Non-pigmented ciliary epithelial cell (primary cell): Measurements from ENCODE around the gene P2RY8.
"Not testable (repeated sequence)": the region's sequence is repeated elsewhere in the genome, so short reads cannot be mapped to it uniquely, and the experiment has no call there.

Experiments used
- DNase-seq: peaks from one replicate; pipeline ENCODE4 v3.0.0-alpha.2; 2010; ENCODE audit warnings: low read depth

The P2RY8 gene

GRCh38 chrX:1518512-1518911, 18.5 kb downstream of the P2RY8 start:
- no peak for DNase-seq

GRCh38 chrX:1516596-1517104, 20.3 kb downstream of the P2RY8 start:
- DNase-seq = no peak

GRCh38 chrX:1511829-1512228, 25.2 kb downstream of the P2RY8 start:
- DNase-seq = no peak

GRCh38 chrX:1511150-1511549, 25.8 kb downstream of the P2RY8 start:
- DNase-seq = no peak

- no peak for DNase-seq
Measured at GRCh38 chrX:1507511-1508463, 29.2 kb downstream of the P2RY8 start.

GRCh38 chrX:1506916-1507315, 30.1 kb downstream of the P2RY8 start:
- DNase-seq = no peak

- no peak for DNase-seq
Measured at GRCh38 chrX:1502853-1503252, 34.1 kb downstream of the P2RY8 start.

GRCh38 chrX:1502241-1502640, 34.7 kb downstream of the P2RY8 start:
- DNase-seq = no peak

- DNase-seq = no peak
Measured at GRCh38 chrX:1500701-1501624, 36.0 kb downstream of the P2RY8 start.

GRCh38 chrX:1496076-1496475, 40.9 kb downstream of the P2RY8 start:
- no peak for DNase-seq

GRCh38 chrX:1493877-1494510, 43.0 kb downstream of the P2RY8 start:
- no peak for DNase-seq

- DNase-seq = no peak
Measured at GRCh38 chrX:1493412-1493811, 43.6 kb downstream of the P2RY8 start.

- no peak for DNase-seq
Measured at GRCh38 chrX:1492421-1493012, 44.5 kb downstream of the P2RY8 start.

GRCh38 chrX:1491851-1492349, 45.1 kb downstream of the P2RY8 start:
- DNase-seq = no peak

- not testable (repeated sequence) for DNase-seq
Measured at GRCh38 chrX:1491248-1491647, 45.7 kb downstream of the P2RY8 start.

- not testable (repeated sequence) for DNase-seq
Measured at GRCh38 chrX:1490723-1491122, 46.3 kb downstream of the P2RY8 start.

- DNase-seq = not testable (repeated sequence)
Measured at GRCh38 chrX:1489354-1489753, 47.6 kb downstream of the P2RY8 start.

- DNase-seq = no peak
Measured at GRCh38 chrX:1488745-1489144, 48.2 kb downstream of the P2RY8 start.

- DNase-seq = no peak
Measured at GRCh38 chrX:1488141-1488540, 48.8 kb downstream of the P2RY8 start.

GRCh38 chrX:1487401-1487800, 49.6 kb downstream of the P2RY8 start:
- no peak for DNase-seq

GRCh38 chrX:1486749-1487361, 50.1 kb downstream of the P2RY8 start:
- no peak for DNase-seq
